ENCODE measurements around the gene PHF12. TPM values are rescaled to one million over a fixed set of nuclear protein-coding genes. Genes with fewer than 3 reads are reported as not detected.

Gene PHF12
- total RNA-seq, 1 experiment from 2014 or later: 35.7 TPM

- Histone ChIP-seq H3K36me3 (ENCODE audit: control insufficient read depth in 1 of 2, insufficient read depth in 2 of 2, low read length in 2 of 2) (peaks cover 13 to 30% of the 10 kb centered on the region in 2 experiments; a peak in 3 of 4 replicates), H3K27me3 (ENCODE audit: insufficient read depth, low read length) (no peaks in the 10 kb centered on the region), H3K9me2 (ENCODE audit: insufficient read depth) (no peaks in the 10 kb centered on the region), H3K4me1 (ENCODE audit: control insufficient read depth in 1 of 2, insufficient read depth in 2 of 2, low read length in 2 of 2) (no peaks in the 10 kb centered on the region), H3K27ac (ENCODE audit: low read depth, low read length) (no peak overlapping the region), H3K4me3 (replicated peaks in 1 of 2; ENCODE audit: low read depth in 1 of 2, low read length in 2 of 2) (no peak overlapping the region), H3K9me3 (ENCODE audit: control insufficient read depth in 1 of 2, insufficient read depth in 1 of 2, low read depth in 1 of 2, low read length in 2 of 2) (no peaks in the 10 kb centered on the region), H2AFZ (ENCODE audit: low read depth, low read length, poor library complexity, severe bottlenecking) (no peak overlapping the region), H3K4me2 (ENCODE audit: low read length) (no peak overlapping the region), H3K79me2 (ENCODE audit: insufficient read depth, low read length) (peaks cover 57% of the 10 kb centered on the region), H4K20me1 (ENCODE audit: insufficient read depth) (no peaks in the 10 kb centered on the region), H3K9ac (ENCODE audit: low read length) (no peak overlapping the region)
- no peak for TF ChIP-seq EZH2 (IDR thresholded peaks at IDR 0.05)
- no peak for TF ChIP-seq ELF1 (IDR thresholded peaks at IDR 0.05; ENCODE audit: borderline replicate concordance, low read depth)
- TF ChIP-seq MAX (IDR thresholded peaks at IDR 0.05): no peak
- TF ChIP-seq YY1 (IDR thresholded peaks at IDR 0.05; ENCODE audit: extremely low read depth, insufficient replicate concordance, low read depth, low read length): no peak
- no peak for TF ChIP-seq POLR2AphosphoS5 (IDR thresholded peaks at IDR 0.05; ENCODE audit: low read depth, low read length)
- TF ChIP-seq POLR2A (IDR thresholded peaks at IDR 0.05; ENCODE audit: borderline replicate concordance, extremely low read depth, insufficient read depth, insufficient read length): no peak
- no peak for TF ChIP-seq CBX3 (IDR thresholded peaks at IDR 0.05; ENCODE audit: low read depth)
- no peak for TF ChIP-seq EGR1 (IDR thresholded peaks at IDR 0.05; ENCODE audit: low read depth)
- TF ChIP-seq JUND (IDR thresholded peaks at IDR 0.05): no peak
- TF ChIP-seq ZBTB33 (IDR thresholded peaks at IDR 0.05; ENCODE audit: extremely low read depth, insufficient replicate concordance, low read length): no peak
- TF ChIP-seq ZFX (IDR thresholded peaks at IDR 0.05): no peak
- no peak for TF ChIP-seq EZH2phosphoT487 (IDR thresholded peaks at IDR 0.05; ENCODE audit: borderline replicate concordance)
- TF ChIP-seq RAD21 (IDR thresholded peaks at IDR 0.05; ENCODE audit: low read depth): no peak
- no peak for TF ChIP-seq SIN3A (IDR thresholded peaks at IDR 0.05; ENCODE audit: low read depth)
- TF ChIP-seq REST (IDR thresholded peaks at IDR 0.05; ENCODE audit: low read depth): no peak
- TF ChIP-seq SP1 (IDR thresholded peaks at IDR 0.05; ENCODE audit: low read depth): no peak
- intact Hi-C loops (cut with micrococcal nuclease): no loop called here
- no peak for DNase-seq (ENCODE audit: low read depth, low spot score)
- CTCF ChIA-PET: no interaction called here
- POLR2A ChIA-PET: no interaction called here
- RAD21 ChIA-PET (ENCODE audit: low non-redundant PET in 1 of 2, low total read pairs in 2 of 2, uncharacterized antibody in 2 of 2, unreplicated experiment in 2 of 2): no interaction called here
- no TSS peak for BruUV-seq (replicated peaks)
- ATAC-seq: no peak
These were observed 25.0 kb downstream of the PHF12 start for GRCh38 chr17:28926366-28926765.
